Liver (tissue), 9 donors: ENCODE measurements around the gene PHYHD1. TPM values are rescaled to one million over a fixed set of nuclear protein-coding genes. Genes with fewer than 3 reads are reported as not detected.

ENCODE experiments used
- DNase-seq: peaks from one replicate; pipeline ENCODE4 v3.0.0-alpha.2; 2017; ENCODE audit warnings: low spot score
- H3K27ac ChIP-seq, 2 donors: one replicate each; pipeline ENCODE4 v1.7.0; 2013; ENCODE audit warnings: inconsistent platforms in 2 of 2, low read length in 2 of 2, control low read depth in 1 of 2, low read depth in 1 of 2, mild to moderate bottlenecking in 1 of 2
- H3K27me3 ChIP-seq, 4 donors: one replicate each; pipeline versions ENCODE4 v1.6.1 to v1.7.0; 2013; ENCODE audit warnings: low read length in 3 of 4, inconsistent platforms in 1 of 4, mild to moderate bottlenecking in 1 of 4, moderate library complexity in 1 of 4; ENCODE audit not compliant: control insufficient read depth in 4 of 4, insufficient read depth in 4 of 4
- H3K36me3 ChIP-seq, 4 donors: one replicate each; pipeline versions ENCODE4 v1.6.1 to v1.7.0; 2013; ENCODE audit warnings: low read length in 3 of 4, mild to moderate bottlenecking in 3 of 4, low read depth in 1 of 4, moderate library complexity in 1 of 4; ENCODE audit not compliant: control insufficient read depth in 4 of 4, insufficient read depth in 3 of 4
- H3K4me1 ChIP-seq, 4 donors: one replicate each; pipeline versions ENCODE4 v1.6.1 to v1.7.0; 2013; ENCODE audit warnings: low read length in 3 of 4, mild to moderate bottlenecking in 3 of 4, moderate library complexity in 1 of 4; ENCODE audit not compliant: control insufficient read depth in 4 of 4, insufficient read depth in 4 of 4
- H3K4me3 ChIP-seq, 3 donors: one replicate each; pipeline versions ENCODE4 v1.6.1 to v1.7.0; 2013; ENCODE audit warnings: low read length in 3 of 3, control low read depth in 1 of 3, low read depth in 1 of 3, mild to moderate bottlenecking in 1 of 3
- H3K9ac ChIP-seq, 2 donors: one replicate each; pipeline ENCODE4 v1.7.0; 2013; ENCODE audit warnings: low read length in 2 of 2, mild to moderate bottlenecking in 2 of 2, moderate library complexity in 2 of 2, control low read depth in 1 of 2, low read depth in 1 of 2
- H3K9me3 ChIP-seq, 4 donors: one replicate each; pipeline versions ENCODE4 v1.6.1 to v1.7.0; 2013; ENCODE audit warnings: low read length in 3 of 4; ENCODE audit not compliant: control insufficient read depth in 4 of 4
- EGR1 ChIP-seq, 2 donors: IDR thresholded peaks; 2 replicates each; pipeline ENCODE4 v1.6.1; 2016 to 2018; ENCODE audit warnings: antibody characterized with exemption in 2 of 2, low read depth in 2 of 2
- FOXA1 ChIP-seq: IDR thresholded peaks from 2 replicates; pipeline ENCODE4 v1.6.1; 2016; ENCODE audit warnings: antibody characterized with exemption
- FOXA2 ChIP-seq: IDR thresholded peaks from 2 replicates; pipeline ENCODE4 v1.6.1; 2016; ENCODE audit warnings: antibody characterized with exemption
- GABPA ChIP-seq, 2 donors: IDR thresholded peaks in 1 of 2; conservative IDR thresholded peaks in 1 of 2; 2 replicates each; pipeline ENCODE4 v1.6.1; 2016; ENCODE audit warnings: antibody characterized with exemption in 2 of 2, mild to moderate bottlenecking in 1 of 2, moderate library complexity in 1 of 2
- HNF4G ChIP-seq: IDR thresholded peaks from 2 replicates; pipeline ENCODE4 v1.6.1; 2016; ENCODE audit warnings: antibody characterized with exemption
- JUND ChIP-seq, 2 donors: IDR thresholded peaks; 2 replicates each; pipeline ENCODE4 v1.6.1; 2016; ENCODE audit warnings: antibody characterized with exemption in 2 of 2
- NR2F2 ChIP-seq: IDR thresholded peaks from 2 replicates; pipeline ENCODE4 v1.6.1; 2016; ENCODE audit warnings: antibody characterized with exemption
- RAD21 ChIP-seq, 2 donors: IDR thresholded peaks; 2 replicates each; pipeline ENCODE4 v1.6.1; 2016; ENCODE audit warnings: antibody characterized with exemption in 2 of 2, mild to moderate bottlenecking in 2 of 2
- RXRA ChIP-seq, 2 donors: IDR thresholded peaks; 2 replicates each; pipeline ENCODE4 v1.6.1; 2017 to 2018; ENCODE audit warnings: antibody characterized with exemption in 2 of 2, mild to moderate bottlenecking in 1 of 2
- SP1 ChIP-seq: IDR thresholded peaks from 2 replicates; pipeline ENCODE4 v1.6.1; 2018; ENCODE audit warnings: antibody characterized with exemption, mild to moderate bottlenecking
- TAF1 ChIP-seq: conservative IDR thresholded peaks from 2 replicates; pipeline ENCODE4 v1.6.1; 2016; ENCODE audit warnings: antibody characterized with exemption, mild to moderate bottlenecking
- YY1 ChIP-seq: IDR thresholded peaks from 2 replicates; pipeline ENCODE4 v1.6.1; 2016; ENCODE audit warnings: antibody characterized with exemption, mild to moderate bottlenecking
- WGBS: extraction: QIAGEN DNeasy Blood & Tissue Kit; methylation state at CpG from one replicate; pipeline ENCODE4 v1.1.7; 2013; 5-methylcytosine and 5-hydroxymethylcytosine counted together
- polyA plus RNA-seq, 2 donors: library from polyadenylated mRNA; stranded (reverse) in 1 of 2; unstranded in 1 of 2; fragments of 200-250 nt in 1 of 2; fragments of >200 nt in 1 of 2; fragmentation: Nextera tagmentation in 1 of 2; extraction: Ambion mirVana in 1 of 2; gene quantifications; one replicate each; pipeline versions ENCODE4 v1.2.1 to v1.2.3, GENCODE V29; 2013 to 2015
- total RNA-seq, 2 donors: library from RNA; depleted of rRNA; stranded (reverse); fragments of >200 nt; gene quantifications; one replicate each; pipeline ENCODE4 v1.2.3, GENCODE V29; 2014
- TF ChIP-seq, protein P1 (sequence below): IDR thresholded peaks from 2 replicates; pipeline ENCODE4 v1.6.1; 2016; ENCODE audit warnings: antibody characterized with exemption
- TF ChIP-seq, protein P2 (sequence below): fragments of 150-350 bp; IDR thresholded peaks from 2 replicates; pipeline ENCODE4 v1.5.1; 2017; ENCODE audit warnings: improper control_type of control experiment, low read depth, low read length; ENCODE audit not compliant: missing input control
- TF ChIP-seq, protein P3 (sequence below): IDR thresholded peaks from 2 replicates; pipeline ENCODE4 v1.6.1; 2016; ENCODE audit warnings: antibody characterized with exemption
- TF ChIP-seq, protein P4 (sequence below): IDR thresholded peaks from 2 replicates; pipeline ENCODE4 v1.6.1; 2016; ENCODE audit warnings: antibody characterized with exemption
- donor health status: healthy.
- donor health status: healthy.
- donor health status: healthy.
- donor health status: healthy.
- donor health status: healthy.

The PHYHD1 gene
- total and polyA plus RNA-seq, 4 donors, result 9.2 to 72.8 (median 31.3) TPM

DNA sequence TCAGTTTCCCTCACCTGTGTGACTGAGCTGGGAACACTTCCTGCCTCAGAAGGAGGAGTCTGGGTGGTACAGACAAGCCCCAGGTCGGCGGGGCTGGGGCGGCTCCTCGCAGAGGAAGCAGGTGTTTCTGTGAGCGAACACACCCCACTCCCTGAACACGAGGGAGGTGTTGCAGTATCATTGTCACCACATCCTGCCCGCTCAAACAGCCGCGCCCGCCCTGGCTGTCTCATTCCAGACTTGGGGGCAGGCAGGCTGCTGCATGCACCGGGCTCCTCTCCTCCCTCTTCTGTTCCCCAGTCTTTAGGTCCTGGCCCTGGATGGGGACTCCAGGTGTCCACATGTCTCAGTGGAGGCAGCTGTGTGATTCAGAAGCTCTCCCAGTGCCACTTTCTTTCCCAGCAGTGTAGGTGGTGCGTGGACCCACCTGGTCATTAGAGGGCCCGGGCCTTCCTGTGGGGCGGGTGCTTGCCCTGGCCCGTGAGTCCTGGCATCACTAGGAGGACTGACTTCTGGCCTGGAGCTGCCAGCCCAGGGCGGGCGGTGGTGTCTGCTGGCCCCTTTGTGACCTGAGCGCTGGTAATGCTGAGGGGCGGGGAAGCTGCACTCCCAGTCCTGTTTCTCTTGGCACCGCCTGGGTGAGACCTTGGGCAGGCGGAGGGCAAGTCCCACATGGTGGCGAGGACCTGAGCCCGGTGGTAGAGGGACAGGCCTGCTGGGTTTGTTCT, 18.3 kb upstream of the PHYHD1 start:
- Histone ChIP-seq H3K27ac (peak overlapping the region; percentile 34 to 43), H3K9me3 (no peaks in the 10 kb centered on the region), H3K9ac (no peak overlapping the region), H3K36me3 (peaks cover 4 to 14% (median 10%) of the 10 kb centered on the region in 4 donors), H3K27me3 (no peaks in the 10 kb centered on the region), H3K4me1 (peaks cover 0 to 21% (median 9%) of the 10 kb centered on the region in 4 donors), H3K4me3 (no peak overlapping the region)
- TF ChIP-seq RXRA (IDR thresholded peaks at IDR 0.05), result no peak
- no peak for TF ChIP-seq SP1
- TF ChIP-seq, protein P1, sequence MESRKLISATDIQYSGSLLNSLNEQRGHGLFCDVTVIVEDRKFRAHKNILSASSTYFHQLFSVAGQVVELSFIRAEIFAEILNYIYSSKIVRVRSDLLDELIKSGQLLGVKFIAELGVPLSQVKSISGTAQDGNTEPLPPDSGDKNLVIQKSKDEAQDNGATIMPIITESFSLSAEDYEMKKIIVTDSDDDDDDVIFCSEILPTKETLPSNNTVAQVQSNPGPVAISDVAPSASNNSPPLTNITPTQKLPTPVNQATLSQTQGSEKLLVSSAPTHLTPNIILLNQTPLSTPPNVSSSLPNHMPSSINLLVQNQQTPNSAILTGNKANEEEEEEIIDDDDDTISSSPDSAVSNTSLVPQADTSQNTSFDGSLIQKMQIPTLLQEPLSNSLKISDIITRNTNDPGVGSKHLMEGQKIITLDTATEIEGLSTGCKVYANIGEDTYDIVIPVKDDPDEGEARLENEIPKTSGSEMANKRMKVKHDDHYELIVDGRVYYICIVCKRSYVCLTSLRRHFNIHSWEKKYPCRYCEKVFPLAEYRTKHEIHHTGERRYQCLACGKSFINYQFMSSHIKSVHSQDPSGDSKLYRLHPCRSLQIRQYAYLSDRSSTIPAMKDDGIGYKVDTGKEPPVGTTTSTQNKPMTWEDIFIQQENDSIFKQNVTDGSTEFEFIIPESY, result no peak
- no peak for TF ChIP-seq HNF4G
- no peak for TF ChIP-seq EGR1 (IDR thresholded peaks at IDR 0.05; ENCODE audit: low read depth in 2 of 2)
- TF ChIP-seq JUND (IDR thresholded peaks at IDR 0.05), result no peak
- TF ChIP-seq, protein P2, sequence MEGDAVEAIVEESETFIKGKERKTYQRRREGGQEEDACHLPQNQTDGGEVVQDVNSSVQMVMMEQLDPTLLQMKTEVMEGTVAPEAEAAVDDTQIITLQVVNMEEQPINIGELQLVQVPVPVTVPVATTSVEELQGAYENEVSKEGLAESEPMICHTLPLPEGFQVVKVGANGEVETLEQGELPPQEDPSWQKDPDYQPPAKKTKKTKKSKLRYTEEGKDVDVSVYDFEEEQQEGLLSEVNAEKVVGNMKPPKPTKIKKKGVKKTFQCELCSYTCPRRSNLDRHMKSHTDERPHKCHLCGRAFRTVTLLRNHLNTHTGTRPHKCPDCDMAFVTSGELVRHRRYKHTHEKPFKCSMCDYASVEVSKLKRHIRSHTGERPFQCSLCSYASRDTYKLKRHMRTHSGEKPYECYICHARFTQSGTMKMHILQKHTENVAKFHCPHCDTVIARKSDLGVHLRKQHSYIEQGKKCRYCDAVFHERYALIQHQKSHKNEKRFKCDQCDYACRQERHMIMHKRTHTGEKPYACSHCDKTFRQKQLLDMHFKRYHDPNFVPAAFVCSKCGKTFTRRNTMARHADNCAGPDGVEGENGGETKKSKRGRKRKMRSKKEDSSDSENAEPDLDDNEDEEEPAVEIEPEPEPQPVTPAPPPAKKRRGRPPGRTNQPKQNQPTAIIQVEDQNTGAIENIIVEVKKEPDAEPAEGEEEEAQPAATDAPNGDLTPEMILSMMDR, result no peak
- TF ChIP-seq FOXA1, result no peak
- TF ChIP-seq, protein P3, sequence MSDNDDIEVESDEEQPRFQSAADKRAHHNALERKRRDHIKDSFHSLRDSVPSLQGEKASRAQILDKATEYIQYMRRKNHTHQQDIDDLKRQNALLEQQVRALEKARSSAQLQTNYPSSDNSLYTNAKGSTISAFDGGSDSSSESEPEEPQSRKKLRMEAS, result no peak
- no peak for TF ChIP-seq GABPA (IDR thresholded peaks at IDR 0.05 in 1 of 2, conservative IDR thresholded peaks at IDR 0.05 in 1 of 2)
- TF ChIP-seq RAD21 (IDR thresholded peaks at IDR 0.05), result no peak
- TF ChIP-seq YY1, result no peak
- TF ChIP-seq TAF1, result no peak
- TF ChIP-seq, protein P4, sequence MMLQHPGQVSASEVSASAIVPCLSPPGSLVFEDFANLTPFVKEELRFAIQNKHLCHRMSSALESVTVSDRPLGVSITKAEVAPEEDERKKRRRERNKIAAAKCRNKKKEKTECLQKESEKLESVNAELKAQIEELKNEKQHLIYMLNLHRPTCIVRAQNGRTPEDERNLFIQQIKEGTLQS, result no peak
- no peak for TF ChIP-seq NR2F2
- TF ChIP-seq FOXA2, result no peak
- no peak for DNase-seq
- WGBS, result 59% methylated on average over 23 of the region's 23 CpGs

DNA sequence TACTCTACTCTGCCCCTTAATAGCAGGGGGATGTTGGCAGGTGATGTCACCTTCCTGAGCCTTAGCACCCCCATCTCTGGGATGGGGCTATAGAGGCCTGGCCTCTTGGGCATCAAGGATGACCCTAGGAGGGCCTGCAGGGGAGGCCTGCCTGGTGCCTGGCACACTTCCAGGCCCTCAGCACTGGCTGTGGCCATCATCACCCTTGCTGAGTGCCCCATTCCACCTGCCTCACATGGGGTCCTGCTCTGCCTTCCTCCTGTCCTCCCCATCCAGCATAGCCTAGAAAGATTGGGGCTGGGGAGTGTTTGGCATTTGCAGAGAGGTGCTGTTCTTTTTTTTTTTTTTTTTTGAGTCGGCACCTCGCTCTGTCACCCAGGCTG, 17.7 kb upstream of the PHYHD1 start:
- TF ChIP-seq SP1 (no peak), RAD21 (IDR thresholded peaks at IDR 0.05) (no peak)
- H3K4me1 ChIP-seq, result peaks cover 0 to 23% (median 9%) of the 10 kb centered on the region in 4 donors
- H3K4me3 ChIP-seq, result no peak overlapping the region
- peaks cover 9 to 20% (median 12%) of the 10 kb centered on the region in 4 donors for H3K36me3 ChIP-seq
- DNase-seq, result no peak
- H3K9ac ChIP-seq, result no peak overlapping the region
- H3K9me3 ChIP-seq, result no peaks in the 10 kb centered on the region
- WGBS, result 95% methylated on average over 2 of the region's 2 CpGs
- no peaks in the 10 kb centered on the region for H3K27me3 ChIP-seq
- H3K27ac ChIP-seq, result peak overlapping the region in 1 of 2 donors; percentile 37
